CD4-positive, CD25-positive, alpha-beta regulatory T cell (primary cell): ENCODE data around the gene OR7A10. TPM values are rescaled to one million over a fixed set of nuclear protein-coding genes. Genes with fewer than 3 reads are reported as not detected.

ENCODE experiments used
- ATAC-seq, 2 donors: fragments of 150-1000 bp; cut with Tn5 transposase; one replicate each; pipeline ENCODE4 v1.10.0; 2021; ENCODE audit warnings: low read depth in 2 of 2, moderate number of reproducible peaks in 2 of 2, moderate library complexity in 1 of 2
- DNase-seq, 3 donors: peaks; one replicate each; pipeline versions ENCODE4 v3.0.0 to v3.0.0-alpha.2; 2012 to 2022; ENCODE audit warnings: mixed read lengths in 1 of 3
- H3K27ac ChIP-seq: one replicate; pipeline ENCODE4 v1.7.0; 2013; ENCODE audit warnings: mild to moderate bottlenecking, low read length; ENCODE audit not compliant: insufficient read depth, poor library complexity, severe bottlenecking
- H3K27me3 ChIP-seq: one replicate; pipeline ENCODE4 v1.7.0; 2013; ENCODE audit warnings: low read length; ENCODE audit not compliant: control insufficient read depth, insufficient read depth
- H3K36me3 ChIP-seq: one replicate; pipeline ENCODE4 v1.7.0; 2013; ENCODE audit warnings: mild to moderate bottlenecking, low read length, moderate library complexity; ENCODE audit not compliant: control insufficient read depth, insufficient read depth
- H3K4me1 ChIP-seq: 2 replicates; pipeline ENCODE4 v1.7.0; 2013; ENCODE audit warnings: mild to moderate bottlenecking, low read length; ENCODE audit not compliant: insufficient read depth, control insufficient read depth, poor library complexity, severe bottlenecking
- H3K4me3 ChIP-seq: one replicate; pipeline ENCODE4 v1.7.0; 2013; ENCODE audit warnings: low read depth, mild to moderate bottlenecking, low read length, moderate library complexity
- H3K9me3 ChIP-seq, 2 experiments: 1 replicate in 1 of 2; 2 replicates in 1 of 2; pipeline ENCODE4 v1.7.0; 2013; ENCODE audit warnings: low read length in 2 of 2, mild to moderate bottlenecking in 1 of 2, moderate library complexity in 1 of 2; ENCODE audit not compliant: control insufficient read depth in 2 of 2
- H3K27ac Mint-ChIP-seq, 3 donors: one replicate each; pipeline ENCODE4 v1.8.0; 2020 to 2022; ENCODE audit warnings: mild to moderate bottlenecking in 3 of 3, mixed read lengths in 3 of 3, moderate library complexity in 2 of 3
- H3K27me3 Mint-ChIP-seq: one replicate; pipeline ENCODE4 v1.8.0; 2022; ENCODE audit warnings: mild to moderate bottlenecking, mixed read lengths
- H3K36me3 Mint-ChIP-seq: one replicate; pipeline ENCODE4 v1.8.0; 2020; ENCODE audit warnings: mixed read lengths
- H3K4me1 Mint-ChIP-seq, 4 donors: one replicate each; pipeline ENCODE4 v1.8.0; 2020 to 2022; ENCODE audit warnings: mixed read lengths in 4 of 4, mild to moderate bottlenecking in 1 of 4
- H3K4me3 Mint-ChIP-seq, 4 donors: one replicate each; pipeline ENCODE4 v1.8.0; 2020 to 2022; ENCODE audit warnings: mild to moderate bottlenecking in 4 of 4, mixed read lengths in 4 of 4, moderate library complexity in 3 of 4
- H3K9me3 Mint-ChIP-seq, 7 donors: one replicate each; pipeline ENCODE4 v1.8.0; 2020 to 2022; ENCODE audit warnings: mixed read lengths in 7 of 7, mild to moderate bottlenecking in 3 of 7, moderate library complexity in 2 of 7
- polyA plus RNA-seq, 4 donors: library from polyadenylated mRNA; unstranded; fragments of 300-500 nt; fragmentation: Illumina TruSeq; gene quantifications; one replicate each; pipeline ENCODE4 v1.2.3, GENCODE V29; 2021
- total RNA-seq: library from RNA; stranded (reverse); gene quantifications from one replicate; pipeline ENCODE4 v1.2.3, GENCODE V29; 2022

Gene OR7A10
- total and polyA plus RNA-seq, 5 donors from 2014 or later, result not detected

DNA sequence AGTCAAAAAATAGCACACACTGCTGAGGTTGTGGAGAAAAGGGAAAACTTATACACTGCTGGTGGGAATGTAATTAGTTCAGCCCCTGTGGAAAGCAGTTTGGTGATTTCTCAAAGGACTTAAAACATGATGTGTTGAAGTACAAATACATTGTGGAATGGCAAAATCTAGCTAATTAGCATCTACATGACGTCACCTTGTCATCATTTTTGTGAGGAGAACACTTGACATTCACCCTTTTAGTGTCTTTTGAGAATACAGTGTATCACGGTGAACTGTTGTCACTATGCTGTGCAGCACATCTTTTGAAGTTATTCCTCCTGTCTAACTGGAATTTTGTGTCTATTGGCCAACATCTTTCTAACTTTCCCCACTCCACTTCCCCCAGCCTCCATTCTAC lies 5.6 kb downstream of the OR7A10 start:
- Mint-ChIP-seq H3K36me3 (no peaks in the 10 kb centered on the region), H3K9me3 (no peaks in the 10 kb centered on the region), H3K27ac (no peak overlapping the region), H3K4me1 (no peaks in the 10 kb centered on the region), H3K4me3 (no peak overlapping the region), H3K27me3 (peaks cover 7% of the 10 kb centered on the region)
- DNase-seq, result no peak
- Histone ChIP-seq H3K36me3 (no peaks in the 10 kb centered on the region), H3K4me3 (no peak overlapping the region), H3K27ac (no peak overlapping the region), H3K27me3 (peaks cover 4% of the 10 kb centered on the region), H3K9me3 (no peaks in the 10 kb centered on the region), H3K4me1 (no peaks in the 10 kb centered on the region)
- no peak for ATAC-seq

DNA sequence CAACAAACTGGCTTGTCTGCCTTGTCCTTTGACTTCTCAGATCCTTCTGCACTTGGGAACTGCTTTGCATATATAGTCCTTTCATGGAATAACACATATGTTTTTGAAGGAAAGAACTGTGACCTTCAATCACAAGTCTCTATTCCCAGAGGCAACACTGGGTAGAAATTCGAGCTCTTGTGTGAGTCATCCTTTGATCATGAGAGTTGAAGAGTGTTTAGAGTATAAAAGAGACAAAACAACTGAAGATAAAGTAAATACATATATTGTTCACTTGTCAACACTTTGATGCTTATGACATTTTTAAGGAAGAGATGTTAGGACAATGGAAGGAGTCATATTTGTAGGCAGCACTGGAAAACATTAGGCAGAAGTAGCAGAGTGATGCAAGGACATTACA lies 8.5 kb downstream of the OR7A10 start:
- H3K36me3 Mint-ChIP-seq, result no peaks in the 10 kb centered on the region
- no peak overlapping the region for H3K4me3 Mint-ChIP-seq
- no peak for ATAC-seq
- H3K27me3 ChIP-seq, result peaks cover 4% of the 10 kb centered on the region
- no peaks in the 10 kb centered on the region for H3K4me1 Mint-ChIP-seq
- no peaks in the 10 kb centered on the region for H3K9me3 ChIP-seq
- H3K9me3 Mint-ChIP-seq, result no peaks in the 10 kb centered on the region
- no peaks in the 10 kb centered on the region for H3K4me1 ChIP-seq
- H3K27ac Mint-ChIP-seq, result no peak overlapping the region
- DNase-seq, result no peak
- H3K27me3 Mint-ChIP-seq, result peaks cover 7% of the 10 kb centered on the region
- H3K27ac ChIP-seq, result no peak overlapping the region
- no peaks in the 10 kb centered on the region for H3K36me3 ChIP-seq
- no peak overlapping the region for H3K4me3 ChIP-seq

DNA sequence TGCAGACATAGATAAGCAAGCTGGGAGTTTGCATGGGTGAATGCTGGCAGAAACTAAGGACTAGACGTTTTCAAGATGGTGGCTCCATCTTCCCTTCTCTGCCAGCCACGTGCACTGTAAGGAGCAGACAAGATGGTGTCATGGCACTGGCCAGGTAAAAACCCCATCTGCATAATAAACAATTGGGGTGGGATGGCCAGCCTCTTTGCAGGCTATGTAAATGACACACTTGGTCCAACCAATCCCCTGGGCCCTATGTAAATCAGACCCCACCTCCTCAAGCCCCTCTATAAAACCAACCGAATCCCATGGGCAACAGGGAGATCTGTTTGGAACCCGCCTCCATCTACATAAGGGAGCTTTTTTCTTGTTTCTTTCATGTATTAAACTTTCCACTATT lies 11.3 kb downstream of the OR7A10 start:
- peaks cover 5% of the 10 kb centered on the region for H3K27me3 Mint-ChIP-seq
- H3K27ac Mint-ChIP-seq, result no peak overlapping the region
- Histone ChIP-seq H3K27ac (no peak overlapping the region), H3K9me3 (no peaks in the 10 kb centered on the region), H3K36me3 (no peaks in the 10 kb centered on the region), H3K4me1 (no peaks in the 10 kb centered on the region), H3K4me3 (no peak overlapping the region), H3K27me3 (no peaks in the 10 kb centered on the region)
- DNase-seq (no peak), ATAC-seq (no peak)
- no peaks in the 10 kb centered on the region for H3K4me1 Mint-ChIP-seq
- no peak overlapping the region for H3K4me3 Mint-ChIP-seq
- no peaks in the 10 kb centered on the region for H3K9me3 Mint-ChIP-seq
- H3K36me3 Mint-ChIP-seq, result no peaks in the 10 kb centered on the region

DNA sequence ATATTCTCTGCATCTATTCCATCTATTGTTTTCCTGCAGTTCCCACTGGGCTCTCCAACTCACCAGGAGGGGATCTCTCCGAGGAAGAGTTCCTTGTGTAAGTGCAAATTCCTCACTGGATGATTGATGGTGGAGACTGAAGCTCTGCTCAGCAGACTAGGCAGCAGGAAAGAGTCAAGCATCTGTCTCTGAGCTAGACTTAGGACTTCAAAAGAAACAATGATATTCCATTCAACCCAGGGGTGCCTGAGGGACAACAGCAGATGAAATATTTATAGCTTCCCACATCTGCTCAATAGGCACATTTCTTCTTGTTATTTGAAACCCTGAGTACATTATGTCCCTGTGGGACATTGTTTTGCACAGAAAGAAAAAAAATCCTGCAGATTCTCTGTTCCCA lies 13.7 kb downstream of the OR7A10 start, which contains the start of the genes OR7A5 and OR7C1:
OR7A5 (minus strand) TSS at position 175 of the 400 bp plus-strand sequence. CDS start 6,944 bp downstream, outside the sequence.
OR7C1 (minus strand) TSS at position 175 of the 400 bp plus-strand sequence. CDS start 35,049 bp downstream, outside the sequence.
- Histone ChIP-seq H3K27me3 (no peaks in the 10 kb centered on the region), H3K4me3 (no peak within 1 kb of the TSS), H3K9me3 (no peaks in the 10 kb centered on the region), H3K27ac (no peak within 1 kb of the TSS), H3K4me1 (no peaks in the 10 kb centered on the region), H3K36me3 (no peaks in the 10 kb centered on the region)
- Mint-ChIP-seq H3K36me3 (no peaks in the 10 kb centered on the region), H3K9me3 (no peaks in the 10 kb centered on the region), H3K4me3 (no peak within 1 kb of the TSS), H3K27me3 (peaks cover 5% of the 10 kb centered on the region), H3K27ac (no peak within 1 kb of the TSS), H3K4me1 (no peaks in the 10 kb centered on the region)
- ATAC-seq (no peak), DNase-seq (no peak)

DNA sequence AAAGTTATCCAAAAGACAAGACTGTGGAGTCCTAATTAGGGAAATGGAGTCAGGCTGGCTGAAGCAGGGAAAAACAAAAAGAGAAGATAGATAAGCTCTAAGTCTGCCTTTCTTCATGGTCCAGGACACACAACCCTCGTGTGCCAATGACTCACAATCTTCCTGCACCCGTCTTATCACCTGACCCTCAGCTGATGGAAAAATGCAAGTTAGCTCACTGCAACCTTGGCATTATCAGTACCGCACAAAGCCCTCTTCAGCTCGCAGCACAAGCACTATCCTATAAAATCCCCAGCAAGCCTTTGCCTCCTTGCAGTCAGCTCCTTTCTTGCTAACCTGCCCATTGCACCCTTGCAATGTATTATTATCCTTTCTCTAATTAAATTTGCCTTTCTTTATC lies 18.0 kb downstream of the OR7A10 start:
- Histone ChIP-seq H3K4me3 (no peak overlapping the region), H3K9me3 (no peaks in the 10 kb centered on the region), H3K36me3 (no peaks in the 10 kb centered on the region), H3K27me3 (no peaks in the 10 kb centered on the region), H3K4me1 (no peaks in the 10 kb centered on the region), H3K27ac (no peak overlapping the region)
- H3K4me1 Mint-ChIP-seq, result no peaks in the 10 kb centered on the region
- H3K36me3 Mint-ChIP-seq, result no peaks in the 10 kb centered on the region
- peaks cover 0 to 3% (median 0%) of the 10 kb centered on the region in 7 donors for H3K9me3 Mint-ChIP-seq
- no peak for ATAC-seq
- no peak overlapping the region for H3K27ac Mint-ChIP-seq
- no peak overlapping the region for H3K4me3 Mint-ChIP-seq
- H3K27me3 Mint-ChIP-seq, result peaks cover 14% of the 10 kb centered on the region
- DNase-seq, result no peak

DNA sequence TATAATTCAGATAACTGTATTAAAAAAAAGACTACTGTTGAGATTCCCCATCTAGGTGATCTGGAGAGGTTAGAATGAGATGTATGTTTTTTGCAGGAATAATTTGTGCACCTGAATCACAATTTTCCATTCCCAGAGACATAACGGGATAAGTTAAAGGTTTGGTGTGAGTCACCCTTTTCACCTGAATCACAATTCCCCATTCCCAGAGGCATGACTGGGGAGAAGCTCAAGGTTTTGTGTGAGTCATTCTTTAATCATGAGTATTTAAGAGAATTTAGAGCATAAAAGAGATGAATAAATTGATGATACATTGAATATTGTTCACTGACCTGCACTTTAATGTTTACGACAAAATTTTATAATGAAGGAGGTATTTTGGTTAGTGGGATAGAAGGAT lies 22.7 kb downstream of the OR7A10 start:
- no peak for ATAC-seq
- H3K4me3 ChIP-seq, result no peak overlapping the region
- DNase-seq, result no peak
- Mint-ChIP-seq H3K27ac (peak overlapping the region in 1 of 3 donors; percentile 39), H3K36me3 (no peaks in the 10 kb centered on the region), H3K9me3 (peaks cover 0 to 9% (median 0%) of the 10 kb centered on the region in 7 donors), H3K27me3 (peaks cover 18% of the 10 kb centered on the region), H3K4me1 (no peaks in the 10 kb centered on the region), H3K4me3 (no peak overlapping the region)
- no peaks in the 10 kb centered on the region for H3K9me3 ChIP-seq
- peaks cover 13% of the 10 kb centered on the region for H3K27me3 ChIP-seq
- no peak overlapping the region for H3K27ac ChIP-seq
- H3K36me3 ChIP-seq, result no peaks in the 10 kb centered on the region
- no peaks in the 10 kb centered on the region for H3K4me1 ChIP-seq

DNA sequence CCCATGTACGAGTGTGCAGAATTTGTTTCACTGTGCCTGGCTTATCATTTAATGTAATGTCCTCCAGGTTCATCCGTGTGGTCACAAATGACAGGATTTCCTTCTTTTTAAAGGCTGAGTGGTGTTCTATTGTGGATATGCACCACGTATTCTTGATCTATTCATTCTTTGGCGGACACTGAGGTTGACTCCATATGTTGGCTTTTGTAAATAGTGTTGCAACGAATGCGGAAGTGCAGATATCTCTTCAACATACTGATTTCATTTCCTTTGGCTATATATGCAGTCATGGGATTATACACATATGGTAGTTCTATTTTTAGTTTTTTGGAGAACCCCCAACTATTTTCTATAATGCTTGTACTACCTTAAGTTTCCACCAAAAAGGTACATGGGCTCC lies 26.8 kb downstream of the OR7A10 start:
- H3K4me1 Mint-ChIP-seq, result no peaks in the 10 kb centered on the region
- peaks cover 18% of the 10 kb centered on the region for H3K27me3 Mint-ChIP-seq
- Histone ChIP-seq H3K36me3 (no peaks in the 10 kb centered on the region), H3K4me1 (no peaks in the 10 kb centered on the region), H3K4me3 (no peak overlapping the region), H3K9me3 (peaks cover 0 to 2% of the 10 kb centered on the region in 2 experiments), H3K27ac (no peak overlapping the region), H3K27me3 (peaks cover 13% of the 10 kb centered on the region)
- DNase-seq (no peak), ATAC-seq (no peak)
- no peak overlapping the region for H3K4me3 Mint-ChIP-seq
- H3K9me3 Mint-ChIP-seq, result peaks cover 0 to 10% (median 0%) of the 10 kb centered on the region in 7 donors
- no peaks in the 10 kb centered on the region for H3K36me3 Mint-ChIP-seq
- H3K27ac Mint-ChIP-seq, result no peak overlapping the region

DNA sequence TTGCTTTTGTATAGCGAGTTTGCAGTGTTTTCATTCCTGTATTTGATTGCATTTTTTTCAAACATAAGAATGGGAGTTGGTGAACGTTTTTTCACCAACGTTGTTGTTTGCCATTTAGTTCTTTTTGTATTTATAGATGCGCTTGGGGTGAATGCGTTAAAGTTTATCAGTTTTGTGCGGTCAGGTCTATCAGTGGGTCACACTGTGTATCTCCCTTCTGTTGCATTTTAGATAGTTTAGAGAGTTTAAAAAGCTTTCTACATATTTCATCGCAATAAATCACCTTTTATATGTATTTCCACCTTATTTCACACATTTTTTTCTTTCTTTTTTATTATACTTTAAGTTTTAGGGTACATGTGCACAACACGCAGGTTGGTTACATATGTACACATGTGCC lies 30.1 kb downstream of the OR7A10 start:
- no peak overlapping the region for H3K27ac ChIP-seq
- no peaks in the 10 kb centered on the region for H3K36me3 Mint-ChIP-seq
- no peak overlapping the region for H3K4me3 Mint-ChIP-seq

More for the DNA sequence above, 30.1 kb downstream of the OR7A10 start:
- Histone ChIP-seq H3K4me1 (no peaks in the 10 kb centered on the region), H3K9me3 (peaks cover 0 to 4% of the 10 kb centered on the region in 2 experiments), H3K36me3 (no peaks in the 10 kb centered on the region), H3K27me3 (peaks cover 3% of the 10 kb centered on the region), H3K4me3 (no peak overlapping the region)
- Mint-ChIP-seq H3K27ac (no peak overlapping the region), H3K27me3 (peaks cover 5% of the 10 kb centered on the region), H3K4me1 (no peaks in the 10 kb centered on the region), H3K9me3 (peaks cover 0 to 4% (median 0%) of the 10 kb centered on the region in 7 donors)
- DNase-seq (no peak), ATAC-seq (no peak)
